ENCODE results near the gene MCF2L2.
"Not testable (repeated sequence)": the region's sequence is repeated elsewhere in the genome, so short reads cannot be mapped to it uniquely, and the experiment has no call there.

MCF2L2 gene

DNA sequence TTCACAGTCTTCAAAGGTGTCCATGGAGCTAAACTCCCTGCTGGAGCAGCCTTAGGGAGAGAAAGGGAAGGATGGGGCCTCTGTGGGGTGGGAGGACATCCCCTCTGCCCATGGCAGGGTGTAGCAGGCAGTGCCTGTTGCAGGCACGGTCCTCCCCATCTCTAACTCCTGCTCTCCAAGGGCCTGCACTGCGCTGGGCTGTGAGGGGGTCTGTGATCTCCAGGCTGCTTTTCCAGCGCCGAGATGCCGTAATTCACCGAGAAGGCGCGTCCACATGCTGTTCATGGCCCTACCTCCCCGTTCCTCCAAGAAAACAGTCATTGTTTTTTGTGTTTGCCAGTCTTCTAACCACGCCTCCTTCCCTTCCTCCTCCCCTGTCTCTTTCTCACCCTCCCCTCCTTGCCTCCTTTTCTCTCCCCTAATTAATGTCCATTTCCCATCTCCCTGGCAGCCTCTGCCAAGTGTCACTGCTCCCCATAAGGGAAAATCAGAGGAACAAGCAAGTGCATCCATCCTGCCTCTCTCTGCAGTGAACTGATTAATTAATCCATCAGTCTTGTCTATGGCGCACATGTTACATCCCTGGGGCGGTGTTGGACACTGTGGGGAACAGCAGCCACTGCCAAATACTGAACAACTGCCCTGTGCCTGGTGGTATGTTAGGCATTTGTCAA lies 248.2 kb downstream of the MCF2L2 start:
- peak; percentile 49 for DNase-seq (ENCODE audit: low read depth)
- TF ChIP-seq, protein P1, sequence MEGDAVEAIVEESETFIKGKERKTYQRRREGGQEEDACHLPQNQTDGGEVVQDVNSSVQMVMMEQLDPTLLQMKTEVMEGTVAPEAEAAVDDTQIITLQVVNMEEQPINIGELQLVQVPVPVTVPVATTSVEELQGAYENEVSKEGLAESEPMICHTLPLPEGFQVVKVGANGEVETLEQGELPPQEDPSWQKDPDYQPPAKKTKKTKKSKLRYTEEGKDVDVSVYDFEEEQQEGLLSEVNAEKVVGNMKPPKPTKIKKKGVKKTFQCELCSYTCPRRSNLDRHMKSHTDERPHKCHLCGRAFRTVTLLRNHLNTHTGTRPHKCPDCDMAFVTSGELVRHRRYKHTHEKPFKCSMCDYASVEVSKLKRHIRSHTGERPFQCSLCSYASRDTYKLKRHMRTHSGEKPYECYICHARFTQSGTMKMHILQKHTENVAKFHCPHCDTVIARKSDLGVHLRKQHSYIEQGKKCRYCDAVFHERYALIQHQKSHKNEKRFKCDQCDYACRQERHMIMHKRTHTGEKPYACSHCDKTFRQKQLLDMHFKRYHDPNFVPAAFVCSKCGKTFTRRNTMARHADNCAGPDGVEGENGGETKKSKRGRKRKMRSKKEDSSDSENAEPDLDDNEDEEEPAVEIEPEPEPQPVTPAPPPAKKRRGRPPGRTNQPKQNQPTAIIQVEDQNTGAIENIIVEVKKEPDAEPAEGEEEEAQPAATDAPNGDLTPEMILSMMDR (IDR thresholded peaks at IDR 0.05; ENCODE audit: low read length, missing control alignments), result no peak
- peak overlapping the region; percentile 72 for H3K4me3 ChIP-seq (replicated peaks; ENCODE audit: low read depth, low read length)

DNA sequence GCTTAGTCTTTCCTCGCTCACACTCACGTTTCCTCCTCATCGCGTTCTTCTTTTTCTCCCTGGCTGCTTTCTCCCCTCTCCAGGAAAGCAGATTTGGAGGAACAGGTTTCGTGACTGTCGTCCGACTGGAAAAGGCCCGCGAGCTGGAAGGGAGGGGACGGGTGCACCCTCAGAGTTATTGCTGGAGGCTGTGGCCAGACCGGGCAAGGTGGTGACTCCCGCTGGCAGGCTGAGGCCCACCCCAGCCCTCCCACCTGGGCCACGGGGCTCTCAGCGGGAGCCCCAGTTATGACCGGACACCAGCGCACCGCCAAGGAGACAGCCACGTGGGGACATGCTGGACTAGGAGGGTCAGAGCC lies 248.9 kb downstream of the MCF2L2 start:
- peak overlapping the region; percentile 72 for H3K4me3 ChIP-seq (replicated peaks; ENCODE audit: low read depth, low read length)
- DNase-seq (ENCODE audit: low read depth), result not testable (repeated sequence)

DNA sequence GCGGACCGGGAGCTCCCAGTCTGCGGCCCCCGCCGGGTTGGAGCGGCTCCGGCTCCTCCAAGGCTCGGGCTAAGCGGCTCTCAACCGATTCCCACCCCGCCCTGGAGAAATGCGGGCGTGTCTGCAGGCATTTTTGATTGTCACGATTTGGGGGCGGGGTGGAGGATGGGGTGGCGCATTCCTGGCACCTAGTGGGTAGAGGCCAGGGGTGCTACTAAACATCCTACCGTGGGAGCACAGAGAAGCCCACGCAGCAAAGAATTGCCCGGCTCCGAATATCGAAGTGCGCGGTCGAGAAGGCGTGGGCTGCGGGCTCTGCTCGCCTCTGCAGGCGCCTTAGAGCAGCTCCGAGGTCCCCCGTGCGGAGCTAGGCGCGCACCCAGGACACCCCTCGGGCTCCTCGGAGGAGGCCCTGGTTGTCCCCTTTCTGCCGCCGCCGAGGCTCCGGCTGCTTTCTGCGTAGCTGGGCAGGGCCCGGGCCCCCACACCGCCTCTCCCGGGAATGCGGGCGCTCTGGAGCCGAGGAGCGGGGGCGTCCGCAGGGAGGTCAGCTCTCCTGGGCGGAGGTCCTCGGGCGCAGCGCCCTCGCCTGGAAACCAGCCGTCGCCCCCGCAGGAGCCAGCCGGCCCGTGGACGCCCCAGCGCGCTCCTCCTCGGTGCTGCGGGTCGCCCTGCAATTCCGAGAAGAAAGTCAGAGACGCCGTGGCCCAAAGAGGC lies 249.4 kb downstream of the MCF2L2 start:
- H3K4me3 ChIP-seq (replicated peaks; ENCODE audit: low read depth, low read length), result peak overlapping the region; percentile 72
- TF ChIP-seq, protein P1 (IDR thresholded peaks at IDR 0.05; ENCODE audit: low read length, missing control alignments), result no peak
- DNase-seq (ENCODE audit: low read depth), result peak; percentile 69

DNA sequence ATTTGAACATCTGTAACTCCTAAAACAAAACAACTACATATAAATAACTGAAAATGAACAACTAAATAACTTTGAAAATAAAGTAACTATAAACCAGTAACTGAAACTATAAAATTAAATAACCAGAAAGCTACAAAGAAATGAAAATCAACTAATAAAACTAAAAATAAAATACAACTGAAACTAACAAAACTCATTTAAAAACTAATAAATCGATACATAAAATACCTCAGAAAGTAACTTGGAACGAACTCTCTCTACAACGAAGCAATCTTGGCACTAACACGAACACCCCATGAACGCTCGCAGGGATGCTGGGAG lies 249.9 kb downstream of the MCF2L2 start:
- TF ChIP-seq, protein P1 (IDR thresholded peaks at IDR 0.05; ENCODE audit: low read length, missing control alignments), result no peak
- DNase-seq (ENCODE audit: low read depth), result no peak

DNA sequence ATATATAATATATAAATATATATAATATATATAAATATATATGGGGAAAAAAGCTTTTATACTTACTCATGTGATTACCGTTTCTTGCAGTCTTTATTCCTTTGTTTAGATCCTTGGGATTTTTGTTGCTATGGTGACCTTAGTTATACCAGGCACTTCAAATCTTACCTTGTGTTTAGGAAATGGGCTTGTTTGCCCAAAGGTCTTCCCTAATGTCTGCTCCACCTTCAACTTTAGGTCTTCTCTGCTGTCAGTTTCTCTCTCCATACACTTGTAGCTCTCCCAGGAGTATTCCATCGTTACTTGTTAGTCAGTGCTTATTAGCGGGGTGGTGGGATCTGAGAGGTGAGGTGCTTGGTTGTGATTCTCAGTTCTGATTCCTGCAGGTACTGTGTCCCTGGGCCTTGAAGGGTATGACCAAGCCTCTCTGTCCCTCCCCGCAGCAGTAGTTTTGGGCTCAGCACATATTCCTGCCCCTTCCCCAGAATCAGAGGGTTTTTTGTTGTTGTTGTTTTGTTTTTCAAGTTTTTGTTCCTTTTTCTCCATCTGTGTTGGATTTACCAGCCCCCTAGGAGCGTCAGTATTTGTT lies 256.3 kb downstream of the MCF2L2 start:
- no peak overlapping the region for H3K4me3 ChIP-seq (replicated peaks; ENCODE audit: low read depth, low read length)
- TF ChIP-seq, protein P1 (IDR thresholded peaks at IDR 0.05; ENCODE audit: low read length, missing control alignments), result no peak
- DNase-seq (ENCODE audit: low read depth), result no peak

More for the DNA sequence above, 249.9 kb downstream of the MCF2L2 start:
- H3K4me3 ChIP-seq (replicated peaks; ENCODE audit: low read depth, low read length), result peak overlapping the region; percentile 72

DNA sequence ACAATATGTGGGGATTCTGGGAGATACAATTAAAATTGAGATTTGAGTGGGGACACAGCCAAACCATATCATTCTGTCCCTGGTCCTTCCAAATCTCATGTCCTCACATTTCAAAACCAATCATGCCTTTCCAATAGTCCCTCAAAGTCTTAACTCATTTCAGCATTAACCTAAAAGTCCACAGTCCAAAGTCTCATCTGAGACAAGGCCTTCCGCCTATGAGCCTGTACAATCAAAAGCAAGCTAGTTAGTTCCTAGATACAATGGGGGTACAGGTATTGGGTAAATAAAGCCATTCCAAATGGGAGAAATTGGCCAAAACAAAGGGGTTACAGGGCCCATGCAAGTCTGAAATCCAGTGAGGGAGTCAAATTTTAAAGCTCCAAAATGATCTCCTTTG lies 260.4 kb downstream of the MCF2L2 start:
- not testable (repeated sequence) for DNase-seq (ENCODE audit: low read depth); H3K4me3 ChIP-seq (replicated peaks; ENCODE audit: low read depth, low read length)

DNA sequence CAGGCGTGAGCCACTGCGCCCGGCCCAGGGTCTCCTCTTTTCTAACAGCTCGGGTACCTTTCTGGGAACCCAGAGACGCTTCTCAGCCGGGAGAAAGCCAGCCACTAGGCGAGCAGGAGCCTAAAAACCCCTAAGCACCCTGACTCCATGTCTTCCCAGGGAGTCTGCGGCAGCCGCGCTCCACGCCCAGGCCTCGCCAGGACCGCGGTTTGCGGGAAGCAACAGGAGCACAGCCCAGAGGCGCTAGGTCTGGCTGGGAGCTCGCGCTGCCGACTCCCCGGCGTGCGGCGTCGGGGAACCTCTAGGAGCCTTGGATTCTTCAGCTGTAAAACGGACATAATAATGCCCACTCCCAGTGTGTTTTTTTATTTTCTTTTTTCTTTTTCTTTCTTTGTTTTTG lies 264.9 kb downstream of the MCF2L2 start:
- DNase-seq (ENCODE audit: low read depth), result no peak
- TF ChIP-seq, protein P1 (IDR thresholded peaks at IDR 0.05; ENCODE audit: low read length, missing control alignments), result no peak
- no peak overlapping the region for H3K4me3 ChIP-seq (replicated peaks; ENCODE audit: low read depth, low read length)
